Hepatocyte (in vitro differentiated cells): ENCODE data around the gene VTN.

Source experiments
- EZH2phosphoT487 ChIP-seq: fragments of 200-600 bp; sonication (generic); IDR thresholded peaks from one replicate; pipeline ENCODE4 v1.6.1; 2018; ENCODE audit warnings: antibody characterized with exemption, mild to moderate bottlenecking, low read depth, moderate library complexity; ENCODE audit not compliant: unreplicated experiment, severe bottlenecking
- TF ChIP-seq, protein P1 (sequence below): fragments of 200-600 bp; sonication (generic); IDR thresholded peaks from 2 replicates; pipeline ENCODE4 v1.5.1; 2016; ENCODE audit warnings: antibody characterized with exemption, mild to moderate bottlenecking; ENCODE audit not compliant: poor library complexity

DNA sequence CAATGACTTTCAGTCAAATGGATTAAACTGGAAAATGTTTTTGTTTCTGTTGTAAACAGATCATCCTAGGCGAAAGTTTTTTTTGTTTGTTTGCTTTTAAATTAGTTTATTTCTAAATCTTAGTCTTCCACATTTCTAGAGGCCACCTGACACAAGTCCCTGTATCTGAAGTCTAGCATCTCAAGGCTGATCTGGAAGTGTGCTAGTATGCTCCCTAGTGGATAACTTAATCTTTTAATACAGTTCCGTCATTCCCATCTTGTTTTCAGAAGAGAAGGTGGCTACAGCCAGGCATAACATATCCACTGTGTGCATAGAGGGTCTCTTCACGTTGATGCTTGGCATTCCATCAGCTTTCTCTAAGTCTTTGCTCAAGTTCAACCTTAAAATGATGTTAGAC, 42.4 kb downstream of the VTN start:
- TF ChIP-seq, protein P1, sequence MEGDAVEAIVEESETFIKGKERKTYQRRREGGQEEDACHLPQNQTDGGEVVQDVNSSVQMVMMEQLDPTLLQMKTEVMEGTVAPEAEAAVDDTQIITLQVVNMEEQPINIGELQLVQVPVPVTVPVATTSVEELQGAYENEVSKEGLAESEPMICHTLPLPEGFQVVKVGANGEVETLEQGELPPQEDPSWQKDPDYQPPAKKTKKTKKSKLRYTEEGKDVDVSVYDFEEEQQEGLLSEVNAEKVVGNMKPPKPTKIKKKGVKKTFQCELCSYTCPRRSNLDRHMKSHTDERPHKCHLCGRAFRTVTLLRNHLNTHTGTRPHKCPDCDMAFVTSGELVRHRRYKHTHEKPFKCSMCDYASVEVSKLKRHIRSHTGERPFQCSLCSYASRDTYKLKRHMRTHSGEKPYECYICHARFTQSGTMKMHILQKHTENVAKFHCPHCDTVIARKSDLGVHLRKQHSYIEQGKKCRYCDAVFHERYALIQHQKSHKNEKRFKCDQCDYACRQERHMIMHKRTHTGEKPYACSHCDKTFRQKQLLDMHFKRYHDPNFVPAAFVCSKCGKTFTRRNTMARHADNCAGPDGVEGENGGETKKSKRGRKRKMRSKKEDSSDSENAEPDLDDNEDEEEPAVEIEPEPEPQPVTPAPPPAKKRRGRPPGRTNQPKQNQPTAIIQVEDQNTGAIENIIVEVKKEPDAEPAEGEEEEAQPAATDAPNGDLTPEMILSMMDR = no peak
- no peak for TF ChIP-seq EZH2phosphoT487
